Ishikawa (cell line): Measurements from ENCODE around the gene MOAP1.

ENCODE experiments used
- CEBPB ChIP-seq: IDR thresholded peaks from 2 replicates; pipeline ENCODE4 v1.6.1; 2012
- CREB1 ChIP-seq: IDR thresholded peaks from 2 replicates; pipeline ENCODE4 v1.6.1; 2012; ENCODE audit warnings: low read depth
- EGR1 ChIP-seq: IDR thresholded peaks from 2 replicates; pipeline ENCODE4 v1.6.1; 2012
- EP300 ChIP-seq: IDR thresholded peaks from 2 replicates; pipeline ENCODE4 v1.6.1; 2012; ENCODE audit warnings: borderline replicate concordance
- FOXM1 ChIP-seq: IDR thresholded peaks from 2 replicates; pipeline ENCODE4 v1.6.1; 2012; ENCODE audit warnings: low read depth, borderline replicate concordance
- MAX ChIP-seq: IDR thresholded peaks from 2 replicates; pipeline ENCODE4 v1.6.1; 2012
- NFIC ChIP-seq: IDR thresholded peaks from 2 replicates; pipeline ENCODE4 v1.6.1; 2012
- RAD21 ChIP-seq: IDR thresholded peaks from 2 replicates; pipeline ENCODE4 v1.6.1; 2012; ENCODE audit warnings: low read depth
- REST ChIP-seq: IDR thresholded peaks from 2 replicates; pipeline ENCODE4 v1.6.1; 2012; ENCODE audit warnings: low read depth, mild to moderate bottlenecking
- TAF1 ChIP-seq: IDR thresholded peaks from 2 replicates; pipeline ENCODE4 v1.6.1; 2012; ENCODE audit warnings: low read depth, mild to moderate bottlenecking
- TCF12 ChIP-seq: IDR thresholded peaks from 2 replicates; pipeline ENCODE4 v1.6.1; 2012; ENCODE audit warnings: low read depth
- TEAD4 ChIP-seq: IDR thresholded peaks from 2 replicates; pipeline ENCODE4 v1.6.1; 2012
- USF1 ChIP-seq: IDR thresholded peaks from 2 replicates; pipeline ENCODE4 v1.6.1; 2012
- YY1 ChIP-seq: IDR thresholded peaks from 2 replicates; pipeline ENCODE4 v1.6.1; 2012; ENCODE audit warnings: low read depth
- ZBTB7A ChIP-seq: IDR thresholded peaks from 2 replicates; pipeline ENCODE4 v1.6.1; 2012; ENCODE audit warnings: low read depth

The MOAP1 gene

DNA sequence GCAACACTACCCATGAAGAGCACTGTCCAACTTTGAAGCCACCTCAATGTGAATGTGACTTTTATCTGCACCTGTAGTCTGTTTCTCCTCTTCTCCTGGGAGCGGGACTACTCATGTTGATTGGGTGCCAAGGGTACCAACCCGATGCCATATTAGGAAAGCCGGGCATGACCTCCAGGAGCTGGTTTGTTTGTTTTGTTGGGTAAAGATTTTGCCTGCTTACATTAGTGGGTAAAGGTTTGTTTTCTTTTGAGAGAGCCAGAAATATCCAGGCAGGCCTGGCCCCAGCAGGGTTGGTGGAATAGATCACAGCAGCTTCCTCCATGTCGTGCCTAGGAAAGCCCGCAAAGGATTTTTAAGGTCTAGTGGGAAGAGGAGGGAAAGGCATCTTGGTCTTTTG is 49.3 kb downstream of the MOAP1 start:
- no peak for TF ChIP-seq REST
- no peak for TF ChIP-seq EGR1
- TF ChIP-seq MAX = no peak
- TF ChIP-seq TAF1 = no peak
- no peak for TF ChIP-seq YY1
- TF ChIP-seq CEBPB = no peak
- no peak for TF ChIP-seq TCF12
- TF ChIP-seq USF1 = no peak
- TF ChIP-seq RAD21 = no peak
- no peak for TF ChIP-seq FOXM1
- no peak for TF ChIP-seq EP300
- no peak for TF ChIP-seq CREB1
- no peak for TF ChIP-seq TEAD4
- TF ChIP-seq NFIC = no peak
- TF ChIP-seq ZBTB7A = no peak

DNA sequence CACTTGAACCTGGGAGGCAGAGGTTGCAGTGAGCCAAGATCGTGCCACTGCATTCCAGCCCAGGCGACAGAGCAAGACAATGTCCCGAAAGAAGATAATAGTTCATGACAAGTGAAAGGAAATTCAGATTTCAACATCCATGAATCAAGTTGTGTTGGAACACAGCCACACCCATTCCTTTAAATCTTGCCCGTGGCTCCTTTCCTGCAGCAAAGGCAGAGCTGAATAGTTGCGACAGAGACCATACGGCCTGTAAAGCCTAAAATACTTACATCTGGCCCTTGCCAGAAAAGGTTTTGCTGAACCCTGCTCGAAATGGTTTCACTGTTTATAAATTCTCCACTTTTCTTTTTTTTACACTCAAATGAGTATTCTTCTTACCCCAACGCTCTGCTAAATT is 51.2 kb downstream of the MOAP1 start:
- no peak for TF ChIP-seq EP300

DNA sequence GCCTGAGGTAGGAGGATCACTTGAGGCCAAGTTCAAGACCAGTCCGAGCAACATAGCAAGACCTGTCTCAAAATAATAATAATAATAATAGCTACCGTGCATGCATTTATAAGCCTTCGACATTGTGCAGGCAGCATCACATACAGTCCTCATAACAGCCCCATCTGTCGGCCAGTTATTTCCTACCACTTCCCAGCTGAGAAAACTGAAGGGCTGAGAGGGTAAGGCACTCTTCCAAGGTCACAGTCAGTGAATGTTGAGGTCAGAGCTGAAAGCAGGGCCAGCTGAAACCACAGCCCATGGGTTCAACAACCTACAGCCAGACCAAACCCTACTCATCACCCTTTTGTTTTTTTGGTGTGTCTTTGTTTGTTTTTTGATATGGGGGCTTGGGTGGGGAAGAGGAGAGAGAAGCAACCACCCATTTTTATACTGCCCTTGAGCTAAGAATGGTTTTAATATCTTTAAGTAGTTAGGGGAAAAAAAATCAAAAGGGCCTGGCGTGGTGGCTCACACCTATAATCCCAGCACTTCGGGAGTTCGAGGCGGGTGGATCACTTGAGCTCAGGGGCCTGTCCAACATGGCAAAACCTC is 52.1 kb downstream of the MOAP1 start:
- TF ChIP-seq TEAD4 = no peak
- no peak for TF ChIP-seq FOXM1
- TF ChIP-seq YY1 = no peak
- no peak for TF ChIP-seq TAF1
- TF ChIP-seq CEBPB = no peak
- TF ChIP-seq EGR1 = no peak
- TF ChIP-seq REST = no peak
- TF ChIP-seq CREB1 = no peak
- TF ChIP-seq TCF12 = no peak
